Stimulated activated CD4-positive, alpha-beta T cell treated with anti-CD3 and anti-CD28 coated beads, Interleukin-15, amount 100 ng/mL, for 48 hours (primary cell): Measurements from ENCODE around the gene STK11IP.

Experiments
- DNase-seq, 2 donors: peaks; one replicate each; pipeline ENCODE4 v3.0.0-alpha.2; 2020; ENCODE audit warnings: low read depth in 2 of 2

Gene STK11IP

DNA sequence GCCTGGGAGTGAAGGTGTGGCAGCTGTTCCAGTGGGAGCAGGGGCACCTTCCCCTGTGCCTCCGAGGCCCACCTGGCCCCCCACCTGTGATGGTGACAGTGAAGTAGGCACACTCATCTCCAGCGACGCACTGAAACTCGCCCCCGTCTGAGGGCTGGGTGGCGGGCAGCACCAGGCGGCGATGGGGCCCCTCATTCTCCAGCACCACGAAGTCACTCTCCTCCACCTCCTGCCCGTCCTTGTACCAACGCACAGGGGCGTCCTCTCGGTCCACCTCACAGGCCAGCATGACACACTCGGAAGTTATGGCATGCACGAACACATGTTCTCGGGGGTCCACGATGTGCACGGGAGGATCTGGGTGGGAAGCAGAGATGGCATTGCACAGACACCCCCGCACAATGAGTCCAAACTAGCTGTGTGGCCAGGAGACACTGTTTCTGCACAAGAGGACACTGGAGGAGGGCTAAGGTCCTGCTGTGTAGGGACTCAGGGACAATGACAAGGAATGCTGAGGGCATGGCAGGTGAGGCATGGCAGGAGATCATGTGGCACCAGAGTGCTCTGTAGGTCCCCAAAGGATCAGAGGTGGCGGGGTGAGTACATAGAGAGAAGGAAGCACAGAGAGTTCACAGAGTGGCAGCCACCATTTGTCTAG is 34.3 kb upstream of the STK11IP start:
- DNase-seq: no peak

DNA sequence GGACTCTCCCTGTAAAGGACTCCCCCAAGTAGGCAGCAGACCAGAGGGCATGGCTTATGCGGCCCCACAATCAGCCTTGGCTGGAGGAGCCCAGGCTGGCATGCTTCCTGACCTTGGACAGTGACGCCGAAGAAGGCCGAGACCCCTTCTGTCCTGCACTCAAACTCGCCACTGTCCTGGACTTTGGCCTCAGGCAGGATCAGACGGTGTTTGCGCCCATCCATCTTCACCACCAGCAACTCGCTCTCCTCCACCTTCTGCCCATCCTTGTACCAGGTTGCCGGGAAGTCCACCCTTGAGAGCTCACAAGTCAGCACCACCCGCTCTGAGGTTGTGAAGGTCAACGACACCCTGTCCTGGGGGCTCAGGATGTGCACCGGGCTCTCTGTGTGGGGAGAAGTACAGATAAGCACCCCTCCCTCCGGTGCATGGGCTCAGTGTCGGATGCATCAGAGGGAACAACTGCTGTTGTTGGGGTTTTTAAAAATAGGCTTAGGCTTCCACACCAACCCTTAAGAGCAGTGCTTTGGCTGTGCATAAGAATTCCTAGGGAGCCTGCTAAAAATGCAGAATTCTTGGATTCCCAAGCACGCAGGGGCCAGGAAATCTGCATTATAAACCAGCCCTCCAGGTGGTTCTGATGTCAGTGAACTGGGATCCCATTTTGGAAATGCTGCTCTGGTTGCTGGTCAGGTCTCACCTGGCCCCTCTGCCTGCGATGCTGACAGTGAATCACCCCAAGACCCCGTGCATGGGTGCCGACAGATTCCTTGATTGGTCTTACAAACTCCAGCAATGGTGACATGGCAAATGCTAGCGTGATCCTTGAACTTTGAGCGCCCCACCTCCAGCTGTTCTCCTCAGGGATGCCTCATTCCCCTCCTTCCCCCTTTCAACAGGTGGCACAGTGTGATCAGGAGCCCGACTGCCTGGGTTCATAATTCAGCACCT is 32.3 kb upstream of the STK11IP start:
- DNase-seq: no peak

DNA sequence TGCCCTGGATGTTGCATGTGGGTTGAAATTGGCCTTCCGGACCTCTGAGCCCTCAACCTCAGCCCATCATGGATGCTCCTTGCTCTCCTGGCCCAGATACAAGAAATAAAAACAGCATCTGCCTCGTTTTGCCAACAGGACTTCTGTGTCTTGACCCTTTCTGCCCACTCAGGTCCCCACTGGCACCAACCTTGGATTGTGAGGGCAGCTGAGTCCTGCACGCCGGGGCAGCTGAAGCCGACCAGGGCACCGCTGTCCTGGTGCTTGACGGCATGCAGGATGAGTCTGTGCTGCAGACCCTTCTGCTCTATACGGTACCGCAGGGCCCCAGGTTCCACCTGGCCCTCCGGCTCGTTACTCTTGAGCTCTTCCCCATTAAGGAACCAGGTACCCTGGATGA is 31.0 kb upstream of the STK11IP start:
- DNase-seq: no peak

DNA sequence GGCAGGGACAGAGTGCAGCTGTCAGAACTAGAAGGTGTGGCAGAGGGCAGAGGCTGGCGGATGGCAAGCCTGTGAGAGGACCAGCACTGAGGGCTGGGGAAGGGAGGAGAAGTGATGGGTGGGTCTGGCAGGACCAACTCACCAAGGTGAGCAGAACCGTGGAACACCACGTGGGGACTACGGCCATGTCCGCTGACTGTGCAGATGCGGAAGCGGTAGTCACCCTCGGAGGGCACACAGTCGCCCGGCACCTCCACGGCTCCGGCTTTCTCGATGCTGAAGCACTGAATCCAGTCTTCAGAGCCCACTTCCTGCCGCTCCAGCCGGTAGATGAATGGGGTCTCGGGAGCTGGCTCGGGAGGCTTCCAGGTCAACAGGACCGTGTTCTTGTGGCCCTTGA is 30.5 kb upstream of the STK11IP start:
- no peak for DNase-seq

DNA sequence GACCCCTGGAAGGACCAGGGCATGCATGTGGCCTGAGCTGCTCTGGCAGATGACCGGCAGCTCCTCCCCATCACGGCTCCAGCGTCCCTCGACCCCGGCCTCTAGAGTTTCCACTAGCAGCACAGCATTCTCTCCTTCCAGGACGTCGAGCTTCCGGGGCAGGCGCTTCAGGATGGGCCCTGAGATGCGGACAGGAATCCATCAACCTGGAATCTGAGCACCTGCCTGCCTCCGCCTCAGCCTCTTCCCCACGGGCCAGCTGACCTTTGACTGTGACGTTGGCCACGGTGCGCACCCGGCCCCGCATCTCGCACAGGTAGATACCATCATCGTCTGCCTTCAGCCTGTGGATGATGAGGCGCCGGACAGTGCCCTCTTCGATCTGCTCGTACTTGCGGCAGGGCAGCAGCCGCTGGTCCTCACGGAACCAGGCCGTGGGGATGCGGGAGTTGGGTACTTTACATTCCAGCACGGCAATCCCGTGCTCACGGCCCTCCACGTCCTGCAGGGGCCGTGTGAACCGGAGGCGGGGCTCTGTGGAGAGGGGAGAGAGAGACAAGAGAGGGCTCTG is 29.8 kb upstream of the STK11IP start:
- DNase-seq: no peak

DNA sequence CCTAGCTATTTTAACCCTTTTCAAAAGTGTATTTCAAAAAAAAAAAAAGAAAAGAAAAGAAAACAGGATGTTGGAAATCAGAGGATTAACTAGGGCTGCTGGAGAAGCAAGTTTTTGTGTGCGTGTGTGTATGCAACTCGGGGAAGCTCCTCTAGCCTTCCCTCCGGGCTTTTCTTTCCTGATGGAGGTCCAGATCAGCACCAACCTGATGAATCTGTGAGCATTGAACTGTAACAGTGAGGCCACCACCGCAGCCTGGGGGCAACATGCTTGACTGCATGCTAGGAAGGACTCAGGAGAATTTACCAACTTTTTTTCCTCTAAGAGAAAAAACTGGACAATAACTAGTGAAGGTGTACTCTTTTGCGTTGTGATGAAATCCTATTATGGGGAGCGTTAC is 28.6 kb upstream of the STK11IP start:
- no peak for DNase-seq

DNA sequence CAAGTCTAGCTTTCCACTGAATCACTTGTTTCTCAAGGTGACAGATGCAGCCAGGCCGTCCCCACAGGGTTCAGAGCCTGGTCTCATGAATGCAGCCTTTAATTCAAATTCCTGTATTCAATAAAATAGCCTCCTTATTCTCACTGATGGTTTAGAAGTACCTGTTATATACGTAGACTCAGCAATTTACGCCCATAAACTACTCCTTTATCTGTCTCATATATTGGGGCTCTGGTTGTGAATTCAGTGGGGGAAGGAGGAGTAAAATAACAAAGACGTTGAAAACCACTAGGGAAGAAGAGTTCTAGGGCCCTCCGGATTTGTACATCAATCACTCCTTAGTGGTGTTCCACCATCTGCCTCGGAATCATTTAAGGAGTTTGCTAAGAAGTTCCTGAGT is 28.0 kb upstream of the STK11IP start:
- DNase-seq: no peak

DNA sequence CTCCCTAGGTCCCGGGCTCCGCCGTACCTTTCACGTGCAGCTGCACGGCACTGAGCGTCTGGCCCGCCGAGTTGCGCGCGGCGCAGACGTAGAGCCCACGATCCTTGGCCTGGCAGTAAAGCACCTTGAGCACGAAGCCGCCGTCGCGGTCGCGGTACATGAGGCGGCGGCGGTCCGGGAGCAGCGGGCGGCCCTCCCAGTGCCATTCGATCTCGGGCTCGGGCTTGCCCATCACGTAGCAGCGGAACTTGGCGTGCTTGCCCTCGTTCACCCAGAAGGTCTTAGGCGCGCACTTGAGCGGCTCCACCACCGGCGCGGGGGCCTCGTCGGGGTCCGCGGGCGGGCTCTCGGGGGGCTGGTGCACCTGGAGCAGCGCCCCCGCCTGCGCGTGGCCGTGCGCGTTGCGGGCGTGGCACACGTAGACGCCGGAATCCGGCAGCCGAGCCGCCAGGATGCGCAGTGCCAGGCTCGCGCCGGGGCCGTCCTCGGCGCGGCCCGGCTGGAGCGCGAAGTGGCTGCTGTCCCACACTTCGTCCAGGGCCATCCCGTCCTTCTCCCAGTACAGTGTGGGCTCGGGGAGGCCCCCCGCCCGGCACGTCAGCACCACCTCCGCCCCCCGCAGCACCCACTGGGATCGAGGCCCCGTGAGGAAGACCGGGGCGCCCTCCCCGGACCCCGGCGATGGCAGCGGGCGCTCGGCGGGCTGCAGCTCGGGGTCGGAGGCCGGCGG is 27.3 kb upstream of the STK11IP start:
- no peak for DNase-seq

DNA sequence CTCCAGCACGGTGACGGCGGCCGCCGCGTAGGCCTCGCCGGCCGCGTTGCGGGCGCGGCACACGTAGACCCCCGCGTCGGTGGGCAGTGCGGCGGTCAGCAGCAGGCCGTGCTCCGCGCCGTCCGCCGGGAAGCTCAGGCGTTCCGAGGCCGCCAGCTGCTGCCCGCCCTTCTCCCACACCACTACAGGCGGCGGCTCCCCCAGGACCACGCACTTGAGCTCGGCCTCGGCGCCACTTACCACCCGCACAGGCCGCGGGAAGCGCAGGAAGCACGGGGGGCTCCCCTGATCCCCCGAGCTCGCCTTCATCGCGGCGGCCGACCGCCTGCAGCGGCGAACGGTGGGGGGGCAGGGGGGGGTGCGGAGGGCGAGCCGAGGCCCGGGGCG is 26.7 kb upstream of the STK11IP start:
- no peak for DNase-seq

DNA sequence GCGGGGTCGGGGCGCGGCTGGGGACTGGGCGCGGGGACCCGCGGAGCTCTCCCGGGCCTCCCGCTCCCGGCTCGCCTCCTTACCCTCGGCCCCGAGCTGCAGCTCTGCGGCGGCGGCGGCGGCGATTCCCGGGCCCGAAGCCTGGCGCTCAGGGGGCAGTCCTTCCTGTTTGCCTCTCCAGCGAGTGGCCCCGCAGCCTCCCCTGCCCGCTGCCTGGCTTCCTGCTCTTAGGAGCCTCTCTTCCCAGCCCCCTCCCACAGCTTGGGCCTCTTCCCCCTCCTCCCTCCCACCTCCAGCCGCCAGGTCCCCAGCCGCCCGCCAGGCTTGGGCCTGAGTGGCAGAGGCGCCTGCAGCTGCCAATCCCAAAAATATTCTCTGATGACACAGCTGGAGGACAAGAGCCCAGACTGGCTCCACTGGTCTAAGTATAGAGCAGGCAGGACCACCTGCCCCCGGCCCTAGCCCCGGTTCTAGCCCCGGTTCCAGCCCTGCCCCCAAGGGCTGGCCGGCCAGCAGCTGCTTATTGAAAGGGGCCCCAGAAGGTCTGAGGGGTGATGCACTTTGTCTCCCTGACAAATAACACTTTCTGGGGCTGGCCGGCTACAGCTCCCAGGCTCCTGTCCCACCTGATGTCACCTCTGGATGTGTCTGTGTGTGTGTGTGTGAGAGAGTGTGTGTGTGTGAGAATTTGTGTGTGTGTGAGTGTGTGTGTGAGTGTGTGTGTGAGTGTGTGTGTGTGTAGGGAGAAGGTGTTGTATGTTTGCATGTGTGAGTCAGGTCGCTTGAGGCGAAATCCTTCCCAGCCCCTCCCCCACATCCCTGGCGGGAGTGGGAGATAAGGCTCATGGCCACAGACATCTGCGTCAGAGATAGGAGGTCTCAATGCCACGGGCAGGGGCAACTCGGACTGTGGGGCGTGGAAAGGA is 26.1 kb upstream of the STK11IP start, which contains the start of gene OBSL1:
TSS of gene OBSL1 (minus strand) at position 229 of the 926 bp plus-strand sequence. CDS start 307 bp downstream, outside the sequence.
- DNase-seq: no peak

DNA sequence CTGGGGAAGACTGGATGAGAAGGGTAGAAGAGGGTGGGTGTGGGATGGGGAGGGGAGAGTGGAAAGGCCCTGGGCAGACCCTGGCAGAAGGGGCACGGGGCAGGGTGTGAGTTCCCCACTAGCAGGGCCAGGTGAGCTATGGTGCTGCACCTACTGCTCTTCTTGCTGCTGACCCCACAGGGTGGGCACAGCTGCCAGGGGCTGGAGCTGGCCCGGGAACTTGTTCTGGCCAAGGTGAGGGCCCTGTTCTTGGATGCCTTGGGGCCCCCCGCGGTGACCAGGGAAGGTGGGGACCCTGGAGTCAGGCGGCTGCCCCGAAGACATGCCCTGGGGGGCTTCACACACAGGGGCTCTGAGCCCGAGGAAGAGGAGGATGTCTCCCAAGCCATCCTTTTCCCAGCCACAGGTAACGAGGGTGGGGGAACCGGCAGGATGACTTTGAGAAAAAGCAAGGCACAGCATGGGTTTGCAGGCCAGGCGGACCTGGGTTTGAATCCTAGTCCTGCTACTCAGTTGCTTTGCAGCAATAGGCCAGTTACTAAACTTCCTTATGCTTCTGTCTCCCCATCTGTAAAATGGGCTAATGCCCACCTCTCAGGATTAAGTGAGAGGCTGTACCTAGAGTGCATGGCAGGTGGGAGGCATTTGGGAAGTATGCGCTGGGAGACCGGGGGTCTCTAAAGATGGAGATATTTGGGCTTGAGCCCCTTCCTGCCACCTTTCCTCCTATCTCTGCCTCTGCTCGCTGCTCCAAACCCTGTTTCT is 25.2 kb upstream of the STK11IP start, which contains the start of gene INHA:
TSS of gene INHA (plus strand) at position 74 of the 765 bp plus-strand sequence. CDS start at position 139, 65 bp downstream.
- DNase-seq: no peak

DNA sequence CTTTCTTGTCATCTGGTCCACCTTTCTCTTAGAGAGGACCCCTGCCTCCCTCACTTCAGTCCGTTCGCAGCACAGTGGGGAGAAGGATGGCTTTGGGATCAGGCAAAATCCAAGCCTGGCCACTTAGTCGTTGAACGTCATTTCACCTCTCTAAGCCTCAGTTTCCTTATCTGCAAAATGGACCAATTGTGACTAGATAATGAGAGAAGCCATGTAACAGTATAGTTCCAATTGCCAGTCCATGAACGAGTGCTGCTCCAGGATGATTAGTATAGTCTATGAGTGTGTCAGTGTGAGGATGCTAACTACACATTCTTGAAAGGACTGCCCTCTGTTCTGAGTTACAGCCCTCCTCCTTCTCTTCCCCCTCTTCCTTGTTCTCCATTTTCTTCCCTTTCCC is 24.5 kb upstream of the STK11IP start:
- no peak for DNase-seq

DNA sequence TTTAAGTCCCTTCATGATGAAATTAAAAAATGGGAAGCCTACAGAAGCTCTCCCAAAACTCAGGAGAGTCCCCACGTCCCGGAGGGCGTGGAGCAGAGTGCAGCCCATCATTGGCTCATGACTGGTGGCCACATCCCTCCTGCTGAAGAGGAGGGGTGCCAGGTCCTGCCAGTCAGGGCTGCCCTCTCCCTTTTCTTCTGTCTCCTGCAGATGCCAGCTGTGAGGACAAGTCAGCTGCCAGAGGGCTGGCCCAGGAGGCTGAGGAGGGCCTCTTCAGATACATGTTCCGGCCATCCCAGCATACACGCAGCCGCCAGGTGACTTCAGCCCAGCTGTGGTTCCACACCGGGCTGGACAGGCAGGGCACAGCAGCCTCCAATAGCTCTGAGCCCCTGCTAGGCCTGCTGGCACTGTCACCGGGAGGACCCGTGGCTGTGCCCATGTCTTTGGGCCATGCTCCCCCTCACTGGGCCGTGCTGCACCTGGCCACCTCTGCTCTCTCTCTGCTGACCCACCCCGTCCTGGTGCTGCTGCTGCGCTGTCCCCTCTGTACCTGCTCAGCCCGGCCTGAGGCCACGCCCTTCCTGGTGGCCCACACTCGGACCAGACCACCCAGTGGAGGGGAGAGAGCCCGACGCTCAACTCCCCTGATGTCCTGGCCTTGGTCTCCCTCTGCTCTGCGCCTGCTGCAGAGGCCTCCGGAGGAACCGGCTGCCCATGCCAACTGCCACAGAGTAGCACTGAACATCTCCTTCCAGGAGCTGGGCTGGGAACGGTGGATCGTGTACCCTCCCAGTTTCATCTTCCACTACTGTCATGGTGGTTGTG is 23.0 kb upstream of the STK11IP start:
- DNase-seq: no peak

DNA sequence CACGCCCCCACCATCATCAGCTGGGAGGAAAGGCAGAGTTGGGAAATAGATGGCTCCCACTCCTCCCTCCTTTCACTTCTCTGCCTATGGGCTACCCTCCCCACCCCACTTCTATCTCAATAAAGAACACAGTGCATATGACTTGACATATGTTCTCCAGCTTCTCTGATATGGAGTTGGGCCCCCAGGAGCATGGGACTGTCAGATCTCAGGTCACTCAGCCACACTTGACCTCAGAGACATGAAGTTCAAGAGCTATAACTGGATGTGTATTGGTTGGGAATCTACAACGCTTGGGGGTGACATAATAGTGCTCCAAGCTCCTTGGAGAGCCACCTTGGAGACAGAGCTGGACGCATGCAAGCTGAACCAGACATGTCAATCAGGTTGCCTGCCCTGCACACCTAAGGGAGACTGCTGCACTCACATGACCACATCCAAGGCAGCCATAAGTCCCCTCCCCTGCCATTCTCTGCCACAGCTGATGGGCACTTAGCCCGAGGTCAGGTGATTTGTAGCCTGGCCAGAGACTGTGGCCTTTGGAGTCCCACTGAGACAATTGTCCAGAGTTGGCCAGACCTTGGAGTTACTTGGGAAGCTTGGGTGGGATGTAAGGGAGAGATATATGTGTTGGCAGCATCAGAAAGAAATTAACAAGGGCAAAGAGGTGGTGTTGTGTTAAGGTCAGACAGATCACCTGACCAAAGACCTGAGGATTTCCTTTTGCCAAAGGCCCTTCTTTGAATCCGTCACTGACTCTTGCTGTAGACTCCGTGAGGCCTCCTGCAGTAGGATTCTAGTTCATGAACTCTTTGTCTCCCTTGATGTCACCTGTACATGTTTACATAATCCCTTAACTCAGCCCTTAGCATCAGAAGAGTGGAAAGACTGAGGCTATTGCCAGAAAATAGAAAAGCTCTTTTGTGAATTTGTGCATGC is 21.8 kb upstream of the STK11IP start:
- no peak for DNase-seq

DNA sequence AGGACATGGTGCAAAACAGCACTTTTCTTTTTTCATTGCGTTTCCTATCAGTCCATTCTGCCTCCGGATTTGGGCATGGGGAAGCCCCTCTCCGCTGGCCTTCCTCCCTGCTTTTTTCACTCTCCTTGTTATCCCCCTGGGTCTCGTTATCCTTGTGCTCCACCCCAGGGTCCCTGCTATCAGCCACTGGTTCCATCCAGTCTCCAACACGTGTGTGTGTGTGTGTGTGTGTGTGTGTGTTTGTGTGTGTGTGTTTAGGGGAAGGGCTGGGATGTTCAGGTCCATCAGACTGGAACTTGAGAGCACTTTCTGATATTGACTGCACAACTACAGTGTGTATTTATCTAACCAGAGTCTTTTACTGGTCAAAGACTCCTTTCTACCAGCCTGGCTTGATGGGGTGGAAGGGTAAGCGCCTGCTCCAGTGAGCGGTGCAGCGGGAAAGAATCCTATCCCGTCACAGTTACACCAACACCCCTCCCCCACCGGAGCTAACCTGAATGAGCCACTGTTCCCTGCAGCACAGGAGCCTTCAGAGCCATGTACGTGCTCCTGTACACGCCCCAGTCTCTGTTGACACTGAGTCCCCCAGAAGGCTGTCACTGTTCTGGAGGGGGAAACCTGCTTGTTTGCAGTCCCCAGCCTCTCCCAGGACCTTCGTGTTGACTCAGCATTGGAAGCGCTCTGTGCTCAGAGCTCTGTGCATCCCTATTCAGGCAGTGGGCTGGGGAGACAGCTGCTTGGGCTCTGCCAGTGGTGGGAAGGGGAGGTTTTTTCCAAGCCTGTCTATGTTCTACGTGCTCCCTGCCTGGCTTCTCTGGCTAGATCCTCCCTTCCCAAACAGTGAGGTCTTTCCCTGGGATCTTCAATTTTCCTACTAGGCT is 20.9 kb upstream of the STK11IP start:
- no peak for DNase-seq

DNA sequence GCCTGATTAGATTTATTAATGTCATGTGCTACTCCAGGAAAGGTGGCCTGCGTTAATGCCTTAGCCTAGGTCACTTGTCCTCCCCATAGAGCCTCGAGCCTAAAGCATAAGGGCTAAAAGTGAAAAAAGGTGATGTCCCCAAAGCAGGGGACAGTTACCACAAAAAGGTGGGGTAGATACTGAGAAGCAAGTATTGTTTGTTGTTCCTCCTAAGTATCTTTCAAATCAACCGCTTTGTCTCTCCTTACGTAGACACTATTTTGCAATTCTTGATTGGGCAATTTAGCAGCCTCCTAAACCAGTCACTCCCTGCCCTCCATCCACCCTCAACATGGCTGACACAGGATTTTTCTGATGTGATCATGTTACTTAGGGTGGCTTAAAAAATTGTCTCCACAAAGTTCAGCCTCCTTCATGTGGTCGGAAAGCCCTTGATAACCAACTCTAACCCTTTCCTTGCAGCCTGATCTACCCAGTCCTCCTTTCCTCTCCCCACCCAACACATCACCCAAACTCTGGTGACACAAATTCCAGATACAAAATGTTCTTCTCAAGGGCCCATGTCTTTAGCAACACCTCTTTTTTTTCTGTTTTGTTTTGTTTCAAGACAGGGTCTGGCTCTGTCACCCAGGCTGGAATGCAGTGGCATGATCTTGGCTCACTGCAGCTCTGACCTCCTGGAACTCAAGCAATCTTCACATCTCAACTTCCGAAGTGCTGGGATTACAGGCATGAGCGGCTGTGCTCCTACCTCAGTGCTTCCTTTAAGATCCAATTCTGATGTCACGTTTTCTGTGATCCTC is 18.6 kb upstream of the STK11IP start:
- DNase-seq: no peak
